Measurements from ENCODE around the gene SNRNP48.

SNRNP48 gene

GRCh38 chr6:7566107-7566506 lies 23.9 kb upstream of the SNRNP48 start:
- TF ChIP-seq, protein P1, sequence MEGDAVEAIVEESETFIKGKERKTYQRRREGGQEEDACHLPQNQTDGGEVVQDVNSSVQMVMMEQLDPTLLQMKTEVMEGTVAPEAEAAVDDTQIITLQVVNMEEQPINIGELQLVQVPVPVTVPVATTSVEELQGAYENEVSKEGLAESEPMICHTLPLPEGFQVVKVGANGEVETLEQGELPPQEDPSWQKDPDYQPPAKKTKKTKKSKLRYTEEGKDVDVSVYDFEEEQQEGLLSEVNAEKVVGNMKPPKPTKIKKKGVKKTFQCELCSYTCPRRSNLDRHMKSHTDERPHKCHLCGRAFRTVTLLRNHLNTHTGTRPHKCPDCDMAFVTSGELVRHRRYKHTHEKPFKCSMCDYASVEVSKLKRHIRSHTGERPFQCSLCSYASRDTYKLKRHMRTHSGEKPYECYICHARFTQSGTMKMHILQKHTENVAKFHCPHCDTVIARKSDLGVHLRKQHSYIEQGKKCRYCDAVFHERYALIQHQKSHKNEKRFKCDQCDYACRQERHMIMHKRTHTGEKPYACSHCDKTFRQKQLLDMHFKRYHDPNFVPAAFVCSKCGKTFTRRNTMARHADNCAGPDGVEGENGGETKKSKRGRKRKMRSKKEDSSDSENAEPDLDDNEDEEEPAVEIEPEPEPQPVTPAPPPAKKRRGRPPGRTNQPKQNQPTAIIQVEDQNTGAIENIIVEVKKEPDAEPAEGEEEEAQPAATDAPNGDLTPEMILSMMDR (IDR thresholded peaks at IDR 0.05; ENCODE audit: poor library complexity, severe bottlenecking) = no peak
- H3K27ac ChIP-seq (ENCODE audit: poor library complexity, severe bottlenecking) = no peak overlapping the region
- H3K4me3 ChIP-seq (ENCODE audit: severe bottlenecking) = no peak overlapping the region
- no peaks in the 10 kb centered on the region for H3K27me3 ChIP-seq (ENCODE audit: insufficient read depth, poor library complexity, severe bottlenecking)
- ATAC-seq (ENCODE audit: low read depth) = no peak
- DNase-seq (ENCODE audit: low spot score) = no peak
- peaks cover 9% of the 10 kb centered on the region for H3K4me1 ChIP-seq (ENCODE audit: insufficient read depth, poor library complexity, severe bottlenecking)
- H3K9me3 ChIP-seq (ENCODE audit: severe bottlenecking) = no peaks in the 10 kb centered on the region
- H3K36me3 ChIP-seq (ENCODE audit: low read depth) = peaks cover 97% of the 10 kb centered on the region

DNA sequence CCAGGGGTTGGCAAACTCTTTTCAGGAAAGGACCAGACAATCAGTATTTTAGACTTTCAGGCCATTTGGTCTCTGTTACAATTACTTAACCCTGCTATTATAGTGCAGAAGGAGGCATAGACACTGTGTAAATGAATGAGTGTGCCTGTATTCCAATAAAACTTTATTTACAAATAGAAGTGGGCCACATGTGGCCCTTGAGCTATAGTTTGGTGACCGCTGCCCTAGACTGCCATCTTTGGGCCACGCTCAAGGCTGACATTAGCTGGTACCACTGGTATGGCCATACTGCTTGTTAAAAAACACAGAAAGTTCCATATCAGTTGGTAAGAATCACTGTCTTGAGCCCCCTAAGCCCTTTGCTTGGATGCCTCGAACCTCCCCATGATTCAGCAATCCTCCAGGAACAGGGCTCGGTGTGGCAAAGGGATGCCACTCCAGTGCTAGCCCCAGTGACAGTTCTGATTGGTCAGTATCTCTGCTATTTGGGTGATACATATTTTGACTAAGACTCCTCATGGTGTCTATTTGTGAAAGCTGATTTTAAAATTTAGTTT lies 23.3 kb upstream of the SNRNP48 start:
- TF ChIP-seq, protein P1 (IDR thresholded peaks at IDR 0.05; ENCODE audit: poor library complexity, severe bottlenecking) = no peak
- ATAC-seq (ENCODE audit: low read depth) = no peak
- H3K36me3 ChIP-seq (ENCODE audit: low read depth) = peaks cover 100% of the 10 kb centered on the region
- peaks cover 6% of the 10 kb centered on the region for H3K4me1 ChIP-seq (ENCODE audit: insufficient read depth, poor library complexity, severe bottlenecking)
- H3K9me3 ChIP-seq (ENCODE audit: severe bottlenecking) = no peaks in the 10 kb centered on the region
- DNase-seq (ENCODE audit: low spot score) = no peak
- H3K27me3 ChIP-seq (ENCODE audit: insufficient read depth, poor library complexity, severe bottlenecking) = no peaks in the 10 kb centered on the region
- no peak overlapping the region for H3K27ac ChIP-seq (ENCODE audit: poor library complexity, severe bottlenecking)
- no peak overlapping the region for H3K4me3 ChIP-seq (ENCODE audit: severe bottlenecking)

DNA sequence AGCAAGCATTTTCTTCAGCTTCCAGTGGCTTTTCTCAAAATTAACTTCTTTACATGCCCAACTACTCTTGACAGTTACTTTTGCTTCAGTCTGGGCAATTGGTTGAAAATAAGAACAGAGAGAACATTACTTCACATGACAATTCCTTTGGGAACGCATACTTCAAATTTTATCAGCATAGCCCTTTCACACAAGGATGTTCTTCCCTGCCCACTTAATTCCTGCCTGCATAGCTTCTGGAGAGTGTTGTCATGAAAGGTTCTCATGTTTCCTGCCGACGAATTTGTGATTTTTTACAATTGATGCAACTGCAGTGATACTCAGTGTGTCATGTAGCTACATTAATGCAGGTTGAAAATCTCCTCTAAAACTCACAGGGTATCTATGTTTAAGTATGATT lies 22.0 kb upstream of the SNRNP48 start:
- Histone ChIP-seq H3K4me3 (ENCODE audit: severe bottlenecking) (no peak overlapping the region), H3K36me3 (ENCODE audit: low read depth) (peaks cover 100% of the 10 kb centered on the region), H3K27ac (ENCODE audit: poor library complexity, severe bottlenecking) (no peak overlapping the region), H3K27me3 (ENCODE audit: insufficient read depth, poor library complexity, severe bottlenecking) (no peaks in the 10 kb centered on the region), H3K4me1 (ENCODE audit: insufficient read depth, poor library complexity, severe bottlenecking) (no peaks in the 10 kb centered on the region), H3K9me3 (ENCODE audit: severe bottlenecking) (no peaks in the 10 kb centered on the region)
- TF ChIP-seq, protein P1 (IDR thresholded peaks at IDR 0.05; ENCODE audit: poor library complexity, severe bottlenecking) = no peak
- ATAC-seq (ENCODE audit: low read depth) (no peak), DNase-seq (ENCODE audit: low spot score) (no peak)

DNA sequence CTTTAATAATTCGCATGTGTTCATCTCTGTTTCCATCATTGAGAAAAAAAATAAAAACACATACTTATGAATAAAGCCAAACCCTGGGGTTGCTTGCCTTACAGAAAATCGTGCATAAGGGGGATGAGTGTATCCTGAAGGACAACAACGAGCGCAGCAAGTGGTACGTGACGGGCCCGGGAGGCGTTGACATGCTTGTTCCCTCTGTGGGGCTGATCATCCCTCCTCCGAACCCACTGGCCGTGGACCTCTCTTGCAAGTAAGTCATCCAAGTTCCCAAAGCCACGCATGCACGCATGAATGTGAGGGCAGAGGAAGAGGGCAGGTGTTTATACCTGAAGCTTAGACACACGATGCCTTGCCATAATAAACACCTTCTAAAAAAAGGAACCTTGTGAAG lies 20.9 kb upstream of the SNRNP48 start:
- no peak for DNase-seq (ENCODE audit: low spot score)
- H3K9me3 ChIP-seq (ENCODE audit: severe bottlenecking) = no peaks in the 10 kb centered on the region
- H3K27me3 ChIP-seq (ENCODE audit: insufficient read depth, poor library complexity, severe bottlenecking) = no peaks in the 10 kb centered on the region
- ATAC-seq (ENCODE audit: low read depth) = no peak
- no peaks in the 10 kb centered on the region for H3K4me1 ChIP-seq (ENCODE audit: insufficient read depth, poor library complexity, severe bottlenecking)
- H3K36me3 ChIP-seq (ENCODE audit: low read depth) = peaks cover 100% of the 10 kb centered on the region
- TF ChIP-seq, protein P1 (IDR thresholded peaks at IDR 0.05; ENCODE audit: poor library complexity, severe bottlenecking) = no peak
- H3K27ac ChIP-seq (ENCODE audit: poor library complexity, severe bottlenecking) = no peak overlapping the region
- H3K4me3 ChIP-seq (ENCODE audit: severe bottlenecking) = no peak overlapping the region

- H3K36me3 ChIP-seq (ENCODE audit: low read depth) = peaks cover 100% of the 10 kb centered on the region
- no peaks in the 10 kb centered on the region for H3K9me3 ChIP-seq (ENCODE audit: severe bottlenecking)
- ATAC-seq (ENCODE audit: low read depth) = no peak
- no peaks in the 10 kb centered on the region for H3K4me1 ChIP-seq (ENCODE audit: insufficient read depth, poor library complexity, severe bottlenecking)
- no peak overlapping the region for H3K4me3 ChIP-seq (ENCODE audit: severe bottlenecking)
- DNase-seq (ENCODE audit: low spot score) = no peak
- H3K27ac ChIP-seq (ENCODE audit: poor library complexity, severe bottlenecking) = no peak overlapping the region
- H3K27me3 ChIP-seq (ENCODE audit: insufficient read depth, poor library complexity, severe bottlenecking) = no peaks in the 10 kb centered on the region
- TF ChIP-seq, protein P1 (IDR thresholded peaks at IDR 0.05; ENCODE audit: poor library complexity, severe bottlenecking) = no peak
These were observed 17.6 kb upstream of the SNRNP48 start for GRCh38 chr6:7572213-7572943.
